GM12878 (cell line): ENCODE measurements around the gene CAMTA1. TPM values are rescaled to one million over a fixed set of nuclear protein-coding genes. Genes with fewer than 3 reads are reported as not detected.

ENCODE experiments used
- ATAC-seq: fragments of 200-7000 bp; cut with Tn5 transposase; 3 replicates; pipeline ENCODE4 v1.9.1; 2020; ENCODE audit warnings: mild to moderate bottlenecking, moderate library complexity
- BruUV-seq: library from RNA; stranded (reverse); fragments of 400-500 nt; replicated peaks from 2 replicates; lab custom pipeline; 2021; lab: Mats Ljungman, UMichigan
- CTCF ChIA-PET: fragments of 300-600 bp; sonication (Branson Sonifier 250); formaldehyde crosslinking; extraction: SDS; loops from one replicate; lab custom pipeline; 2021; ENCODE audit warnings: inconsistent platforms; lab: Yijun Ruan, JAX
- POLR2A ChIA-PET: fragments of 350-600 bp; formaldehyde crosslinking; extraction: SDS; loops from one replicate; lab custom pipeline; 2021; ENCODE audit warnings: inconsistent platforms; lab: Charles Lee
- RAD21 ChIA-PET: fragments of 300-600 bp; sonication (Branson Sonifier 250); formaldehyde crosslinking; loops from one replicate; lab custom pipeline; 2023; ENCODE audit warnings: antibody characterized with exemption; ENCODE audit not compliant: unreplicated experiment; lab: Charles Lee
- SMC1A ChIA-PET: fragments of 300-600 bp; sonication (Branson Sonifier 250); formaldehyde crosslinking; loops from one replicate; lab custom pipeline; 2023; ENCODE audit not compliant: unreplicated experiment, uncharacterized antibody; lab: Charles Lee
- DNase-seq: peaks from one replicate; pipeline ENCODE4 v3.0.0-alpha.2; 2011; ENCODE audit warnings: low read depth, low spot score
- FAIRE-seq: peaks from 3 replicates; lab custom pipeline; 2011; peaks lifted over from hg19 to GRCh38; lab: Jason Lieb, UNC
- H2AFZ ChIP-seq: 2 replicates; pipeline ENCODE4 v1.6.0; 2011; ENCODE audit warnings: low read depth, low read length, control low read depth; ENCODE audit not compliant: control insufficient read depth
- H3K27ac ChIP-seq: 2 replicates; pipeline ENCODE4 v1.5.1; 2011; ENCODE audit warnings: control low read depth; ENCODE audit not compliant: control insufficient read depth, insufficient read depth
- H3K27me3 ChIP-seq, 2 experiments: replicated peaks in 1 of 2; 2 replicates each; pipeline versions ENCODE4 v1.6.0 to v1.6.1; 2011; ENCODE audit warnings: low read length in 1 of 2; ENCODE audit not compliant: control insufficient read depth in 2 of 2, insufficient read depth in 2 of 2
- H3K36me3 ChIP-seq, 2 experiments: 2 replicates each; pipeline ENCODE4 v1.5.1; 2011; ENCODE audit warnings: low read length in 1 of 2; ENCODE audit not compliant: control insufficient read depth in 2 of 2, insufficient read depth in 2 of 2
- H3K4me1 ChIP-seq: 2 replicates; pipeline ENCODE4 v1.6.1; 2011; ENCODE audit warnings: mild to moderate bottlenecking, low read length, moderate library complexity, mixed read lengths; ENCODE audit not compliant: control insufficient read depth, insufficient read depth
- H3K4me2 ChIP-seq: 2 replicates; pipeline ENCODE4 v1.6.0; 2011; ENCODE audit warnings: control low read depth; ENCODE audit not compliant: control insufficient read depth, insufficient read depth
- H3K4me3 ChIP-seq: fragments of 200-600 bp; sonication (generic); 2 replicates; pipeline ENCODE4 v1.5.1; 2016
- H3K79me2 ChIP-seq: 2 replicates; pipeline ENCODE4 v1.6.0; 2011; ENCODE audit warnings: low read length; ENCODE audit not compliant: control insufficient read depth, insufficient read depth
- H3K9ac ChIP-seq: 2 replicates; pipeline ENCODE4 v1.8.0; 2011; ENCODE audit warnings: low read length, control low read depth, mixed read lengths; ENCODE audit not compliant: control insufficient read depth, insufficient read depth
- H3K9me3 ChIP-seq: replicated peaks from 3 replicates; pipeline ENCODE4 v1.5.1; 2011; ENCODE audit warnings: mild to moderate bottlenecking, low read length; ENCODE audit not compliant: control insufficient read depth, insufficient read depth
- H4K20me1 ChIP-seq: 2 replicates; pipeline ENCODE4 v1.6.0; 2011; ENCODE audit not compliant: control insufficient read depth, insufficient read depth
- BHLHE40 ChIP-seq, 2 experiments: fragments of 450-650 bp in 1 of 2; IDR thresholded peaks; 2 replicates each; pipeline ENCODE4 v1.6.1; 2011 to 2017; ENCODE audit warnings: low read depth in 2 of 2, borderline replicate concordance in 1 of 2, improper control_type of control experiment in 1 of 2, low read length in 1 of 2, mild to moderate bottlenecking in 1 of 2
- EGR1 ChIP-seq, 2 experiments: IDR thresholded peaks; 1 replicate in 1 of 2; 2 replicates in 1 of 2; pipeline ENCODE4 v1.6.1; 2011 to 2012; ENCODE audit warnings: low read depth in 2 of 2, low read length in 2 of 2, borderline replicate concordance in 1 of 2, mild to moderate bottlenecking in 1 of 2, moderate library complexity in 1 of 2
- IKZF1 ChIP-seq: fragments of 450-650 bp; conservative IDR thresholded peaks from 2 replicates; pipeline ENCODE4 v1.6.1; 2017; ENCODE audit warnings: antibody characterized with exemption, mild to moderate bottlenecking
- RBBP5 ChIP-seq: fragments of 200-600 bp; sonication (generic); conservative IDR thresholded peaks from 2 replicates; pipeline ENCODE4 v1.6.1; 2016
- ZNF207 ChIP-seq: fragments of 450-650 bp; IDR thresholded peaks from 2 replicates; pipeline ENCODE4 v1.6.1; 2014; ENCODE audit warnings: antibody characterized with exemption, mild to moderate bottlenecking, borderline replicate concordance
- WGBS: methylation state at CpG from one replicate; pipeline ENCODE4 v1.1.6; 2016; ENCODE audit warnings: low lambda C conversion rate; ENCODE audit not compliant: insufficient replicate concordance, insufficient coverage; ENCODE audit errors: missing lambda C conversion rate; 5-methylcytosine and 5-hydroxymethylcytosine counted together
- in situ Hi-C: fragments of 300-500 bp; cut with MboI; formaldehyde crosslinking; loops from 9 replicates; pipeline ENCODE4 v1.14.3; 2018; ENCODE audit warnings: mixed read lengths
- intact Hi-C: fragments of 100-400 bp; cut with micrococcal nuclease; formaldehyde crosslinking; loops from one replicate; pipeline ENCODE4 v1.14.2; 2022; ENCODE audit not compliant: unreplicated experiment
- polyA plus RNA-seq, 11 experiments: library from polyadenylated mRNA; depleted of rRNA in 4 of 11; unstranded in 6 of 11; stranded (reverse) in 5 of 11; fragments of >200 nt; fragmentation: Nextera tagmentation in 4 of 11; fragmentation: Illumina TruSeq in 1 of 11; extraction: Ambion mirVana in 4 of 11; extraction: Trizol in 1 of 11; gene quantifications; 1 replicate in 1 of 11; 2 replicates in 10 of 11; pipeline versions ENCODE4 v1.2.1 to v1.2.3, GENCODE V29; 2011 to 2016; ENCODE audit warnings: inconsistent platforms in 2 of 11, missing spikeins in 2 of 11, low read depth in 1 of 11
- total RNA-seq, 4 experiments: library from RNA; depleted of rRNA in 3 of 4; stranded (reverse); fragments of >200 nt in 3 of 4; fragmentation: Illumina TruSeq in 1 of 4; extraction: Trizol in 1 of 4; gene quantifications; 2 replicates each; pipeline versions ENCODE4 v1.2.1 to v1.2.3, GENCODE V29; 2013 to 2021
- TF ChIP-seq, protein P1 (sequence below): fragments of 450-650 bp; IDR thresholded peaks from 2 replicates; pipeline ENCODE4 v1.6.1; 2017; ENCODE audit warnings: mild to moderate bottlenecking, moderate library complexity

CAMTA1 gene
- total and polyA plus RNA-seq, 10 of the 15 experiments (the other 5 are each of a cell fraction or from before 2014, with no cell fraction given): 37.7 to 148 (median 76.4) TPM

DNA sequence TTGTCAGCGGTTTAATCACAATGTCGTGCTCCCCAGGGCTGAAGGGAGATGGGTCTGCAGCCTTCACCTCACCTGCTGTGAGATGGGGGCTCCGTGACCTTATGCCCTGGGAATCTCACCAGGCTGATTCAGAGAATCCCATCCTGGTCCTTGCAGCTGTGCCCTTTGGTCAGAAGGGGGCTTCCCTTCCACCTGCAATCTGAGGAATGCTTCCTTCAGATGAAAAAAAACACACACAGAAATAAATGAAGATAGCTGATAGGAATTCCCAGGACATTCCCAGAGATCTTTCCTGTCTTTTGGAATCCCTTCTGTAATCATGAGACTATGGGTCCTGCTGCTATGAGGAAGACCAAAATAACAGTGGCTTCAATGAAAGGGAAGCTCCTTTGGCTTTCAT is 858.8 kb downstream of the CAMTA1 start (continued):
- TF ChIP-seq, protein P1, sequence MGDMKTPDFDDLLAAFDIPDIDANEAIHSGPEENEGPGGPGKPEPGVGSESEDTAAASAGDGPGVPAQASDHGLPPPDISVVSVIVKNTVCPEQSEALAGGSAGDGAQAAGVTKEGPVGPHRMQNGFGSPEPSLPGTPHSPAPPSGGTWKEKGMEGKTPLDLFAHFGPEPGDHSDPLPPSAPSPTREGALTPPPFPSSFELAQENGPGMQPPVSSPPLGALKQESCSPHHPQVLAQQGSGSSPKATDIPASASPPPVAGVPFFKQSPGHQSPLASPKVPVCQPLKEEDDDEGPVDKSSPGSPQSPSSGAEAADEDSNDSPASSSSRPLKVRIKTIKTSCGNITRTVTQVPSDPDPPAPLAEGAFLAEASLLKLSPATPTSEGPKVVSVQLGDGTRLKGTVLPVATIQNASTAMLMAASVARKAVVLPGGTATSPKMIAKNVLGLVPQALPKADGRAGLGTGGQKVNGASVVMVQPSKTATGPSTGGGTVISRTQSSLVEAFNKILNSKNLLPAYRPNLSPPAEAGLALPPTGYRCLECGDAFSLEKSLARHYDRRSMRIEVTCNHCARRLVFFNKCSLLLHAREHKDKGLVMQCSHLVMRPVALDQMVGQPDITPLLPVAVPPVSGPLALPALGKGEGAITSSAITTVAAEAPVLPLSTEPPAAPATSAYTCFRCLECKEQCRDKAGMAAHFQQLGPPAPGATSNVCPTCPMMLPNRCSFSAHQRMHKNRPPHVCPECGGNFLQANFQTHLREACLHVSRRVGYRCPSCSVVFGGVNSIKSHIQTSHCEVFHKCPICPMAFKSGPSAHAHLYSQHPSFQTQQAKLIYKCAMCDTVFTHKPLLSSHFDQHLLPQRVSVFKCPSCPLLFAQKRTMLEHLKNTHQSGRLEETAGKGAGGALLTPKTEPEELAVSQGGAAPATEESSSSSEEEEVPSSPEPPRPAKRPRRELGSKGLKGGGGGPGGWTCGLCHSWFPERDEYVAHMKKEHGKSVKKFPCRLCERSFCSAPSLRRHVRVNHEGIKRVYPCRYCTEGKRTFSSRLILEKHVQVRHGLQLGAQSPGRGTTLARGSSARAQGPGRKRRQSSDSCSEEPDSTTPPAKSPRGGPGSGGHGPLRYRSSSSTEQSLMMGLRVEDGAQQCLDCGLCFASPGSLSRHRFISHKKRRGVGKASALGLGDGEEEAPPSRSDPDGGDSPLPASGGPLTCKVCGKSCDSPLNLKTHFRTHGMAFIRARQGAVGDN: no peak
- TF ChIP-seq RBBP5 (no peak), BHLHE40 (IDR thresholded peaks at IDR 0.05; ENCODE audit: borderline replicate concordance in 1 of 2, low read depth in 2 of 2, low read length in 1 of 2) (no peak)

DNA sequence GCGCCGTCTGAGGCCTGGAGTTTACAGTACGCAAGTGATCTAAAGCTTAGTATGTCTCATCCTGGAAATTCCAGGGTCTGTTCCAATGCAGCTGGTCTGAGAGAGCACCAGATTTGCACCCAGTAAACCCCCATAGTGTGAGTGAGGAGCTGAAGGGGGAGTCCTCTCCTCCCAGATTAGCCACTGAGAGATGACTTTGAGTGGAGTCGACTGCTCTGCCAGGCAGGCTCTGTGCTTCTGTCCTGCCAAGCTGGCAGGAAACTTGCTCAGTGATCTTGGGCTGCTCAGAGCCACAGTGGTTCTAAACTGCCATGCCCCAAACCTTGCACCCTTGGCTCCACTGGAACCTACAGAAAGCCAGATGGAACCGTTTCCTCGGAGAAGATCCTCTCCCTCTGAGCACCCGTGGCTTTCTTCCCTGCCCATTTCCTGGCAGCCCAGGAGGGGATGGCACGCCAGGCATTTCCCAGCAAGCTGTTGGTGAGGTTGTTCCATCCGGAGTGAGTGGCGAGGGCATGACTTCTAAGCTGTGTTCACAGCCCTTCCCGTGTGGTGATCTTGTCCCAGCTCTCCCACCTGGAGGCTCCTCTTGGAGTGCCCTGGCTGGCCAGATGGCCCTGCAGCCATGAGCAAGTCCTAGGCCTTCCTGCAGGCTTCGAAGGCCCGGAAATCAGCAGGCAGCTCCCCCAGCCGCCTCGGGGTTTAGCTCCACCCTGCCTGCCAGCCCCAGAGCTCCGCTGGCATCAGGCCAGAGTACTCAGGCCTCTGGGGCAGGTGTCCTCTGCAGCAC is 859.9 kb downstream of the CAMTA1 start:
- no peaks in the 10 kb centered on the region for H3K79me2 ChIP-seq
- ChIA-PET SMC1A (interaction anchor here (0.8 kb wide), 1 partner anchor 603 kb away, joined by 3 read pairs; no protein-coding TSS in a partner anchor), POLR2A (no interaction called here), RAD21 (no interaction called here), CTCF (interaction anchor here (0.6 to 2.2 kb wide), 3 partner anchors 18 to 603 kb away, joined by 3 to 6 read pairs (median 3); no protein-coding TSS in a partner anchor)
- FAIRE-seq (no peak), DNase-seq (no peak), ATAC-seq (no peak)
- in situ Hi-C loops (loop anchor here (5.0 kb wide), 2 partner anchors 603 to 923 kb away; no protein-coding TSS in a partner anchor), intact Hi-C loops (loop anchor here (5.0 kb wide), 3 partner anchors 423 to 923 kb away; no protein-coding TSS in a partner anchor)
- H4K20me1 ChIP-seq: no peaks in the 10 kb centered on the region
- H3K27me3 ChIP-seq: no peaks in the 10 kb centered on the region; a peak in 1 of 4 replicates
- TF ChIP-seq EGR1 (IDR thresholded peaks at IDR 0.05; ENCODE audit: borderline replicate concordance in 1 of 2, low read depth in 2 of 2, low read length in 2 of 2): no peak
- TF ChIP-seq ZNF207: no peak
- no peak for TF ChIP-seq IKZF1
- H3K4me2 ChIP-seq: no peak overlapping the region
- H3K9ac ChIP-seq: no peak overlapping the region
- no peak overlapping the region for H3K4me3 ChIP-seq
- H3K4me1 ChIP-seq: no peaks in the 10 kb centered on the region
- WGBS: 23% methylated on average over 16 of the region's 16 CpGs
- H2AFZ ChIP-seq: no peak overlapping the region
- no TSS peak for BruUV-seq
- no peaks in the 10 kb centered on the region for H3K36me3 ChIP-seq
- H3K9me3 ChIP-seq: no peaks in the 10 kb centered on the region
- no peak overlapping the region for H3K27ac ChIP-seq
